HCT116 (cell line): ENCODE measurements around the gene CD96. TPM values are rescaled to one million over a fixed set of nuclear protein-coding genes. Genes with fewer than 3 reads are reported as not detected.
A peak's percentile ranks its signal among the peaks of the same experiment; 100 is the strongest.

Experiments
- ATAC-seq: fragments of 200-7000 bp; cut with Tn5 transposase; 2 replicates; pipeline ENCODE4 v1.9.1; 2020; ENCODE audit warnings: mild to moderate bottlenecking, moderate library complexity
- BruUV-seq: library from RNA; stranded (reverse); fragments of 400-500 nt; replicated peaks from 2 replicates; lab custom pipeline; 2021; lab: Mats Ljungman, UMichigan
- CTCF ChIA-PET: fragments of 300-600 bp; sonication (Branson Sonifier 250); formaldehyde crosslinking; loops from one replicate; lab custom pipeline; 2021; ENCODE audit warnings: antibody characterized with exemption; lab: Charles Lee
- POLR2A ChIA-PET: fragments of 300-600, 350-600 bp; sonication (Branson Sonifier 250); formaldehyde crosslinking; loops from one replicate; lab custom pipeline; 2021; ENCODE audit warnings: antibody characterized with exemption; lab: Charles Lee
- RAD21 ChIA-PET, 2 experiments: fragments of 300-600 bp; sonication (Branson Sonifier 250); formaldehyde crosslinking; loops; one replicate each; lab custom pipeline; 2023; ENCODE audit warnings: low total read pairs in 2 of 2; ENCODE audit not compliant: uncharacterized antibody in 2 of 2, unreplicated experiment in 2 of 2, low non-redundant PET in 1 of 2; lab: Charles Lee
- DNase-seq: peaks from one replicate; pipeline ENCODE4 v3.0.0-alpha.2; 2010; ENCODE audit warnings: low read depth, low spot score
- H2AFZ ChIP-seq: fragments of 200-600 bp; shearing (Covaris generic), sonication (generic); 2 replicates; pipeline ENCODE4 v1.6.1; 2017; ENCODE audit warnings: low read depth, mixed run types, mixed read lengths, antibody characterized with exemption, low read length; ENCODE audit not compliant: poor library complexity, severe bottlenecking
- H3K27ac ChIP-seq: 2 replicates; pipeline ENCODE4 v1.5.1; 2012; ENCODE audit warnings: low read depth, low read length
- H3K27me3 ChIP-seq: fragments of 200-600 bp; sonication (generic); 2 replicates; pipeline ENCODE4 v1.6.1; 2016; ENCODE audit warnings: mixed run types, low read length, mixed read lengths; ENCODE audit not compliant: insufficient read depth
- H3K36me3 ChIP-seq, 2 experiments: fragments of 200-500 bp in 1 of 2; fragments of 200-600 bp in 1 of 2; sonication (Bioruptor generic) in 1 of 2; sonication (generic) in 1 of 2; 2 replicates each; pipeline versions ENCODE4 v1.5.1 to v1.6.1; 2014 to 2016; ENCODE audit warnings: low read length in 2 of 2, inconsistent platforms in 1 of 2, mixed read lengths in 1 of 2, mixed run types in 1 of 2; ENCODE audit not compliant: insufficient read depth in 2 of 2, control insufficient read depth in 1 of 2
- H3K4me1 ChIP-seq, 2 experiments: fragments of 200-600 bp in 1 of 2; sonication (generic) in 1 of 2; 2 replicates each; pipeline versions ENCODE4 v1.5.1 to v1.6.1; 2012 to 2017; ENCODE audit warnings: low read length in 2 of 2, inconsistent platforms in 1 of 2, mild to moderate bottlenecking in 1 of 2, mixed read lengths in 1 of 2, mixed run types in 1 of 2, moderate library complexity in 1 of 2; ENCODE audit not compliant: insufficient read depth in 2 of 2, control insufficient read depth in 1 of 2
- H3K4me2 ChIP-seq: fragments of 200-600 bp; sonication (generic); 2 replicates; pipeline ENCODE4 v1.6.1; 2017; ENCODE audit warnings: mixed run types, low read length, mixed read lengths
- H3K4me3 ChIP-seq, 2 experiments: fragments of 200-600 bp in 1 of 2; sonication (generic) in 1 of 2; replicated peaks in 1 of 2; 2 replicates each; pipeline ENCODE4 v1.5.1; 2011 to 2016; ENCODE audit warnings: low read length in 2 of 2, control low read depth in 1 of 2, low read depth in 1 of 2, mild to moderate bottlenecking in 1 of 2, mixed read lengths in 1 of 2, mixed run types in 1 of 2
- H3K79me2 ChIP-seq: fragments of 200-600 bp; sonication (generic); 2 replicates; pipeline ENCODE4 v1.6.1; 2017; ENCODE audit warnings: mild to moderate bottlenecking, mixed run types, low read length, moderate library complexity, mixed read lengths; ENCODE audit not compliant: insufficient read depth
- H3K9ac ChIP-seq: fragments of 200-600 bp; sonication (generic); 2 replicates; pipeline ENCODE4 v1.6.1; 2016; ENCODE audit warnings: low read length, mixed read lengths
- H3K9me2 ChIP-seq: fragments of 200-600 bp; sonication (generic), shearing (Covaris generic); 2 replicates; pipeline ENCODE4 v1.6.1; 2017; ENCODE audit warnings: mixed run types, mild to moderate bottlenecking, moderate library complexity; ENCODE audit not compliant: insufficient read depth
- H3K9me3 ChIP-seq, 2 experiments: fragments of 200-500 bp in 1 of 2; fragments of 200-600 bp in 1 of 2; sonication (Bioruptor generic) in 1 of 2; sonication (generic) in 1 of 2; 2 replicates each; pipeline ENCODE4 v1.6.1; 2014 to 2017; ENCODE audit warnings: low read length in 2 of 2, mixed read lengths in 2 of 2, inconsistent platforms in 1 of 2, low read depth in 1 of 2, mild to moderate bottlenecking in 1 of 2, mixed run types in 1 of 2, moderate library complexity in 1 of 2; ENCODE audit not compliant: control insufficient read depth in 1 of 2, insufficient read depth in 1 of 2
- H4K20me1 ChIP-seq: fragments of 200-600 bp; sonication (generic), shearing (Covaris generic); 2 replicates; pipeline ENCODE4 v1.6.1; 2017; ENCODE audit warnings: mixed run types, mild to moderate bottlenecking, moderate library complexity; ENCODE audit not compliant: insufficient read depth
- ATF3 ChIP-seq: IDR thresholded peaks from 2 replicates; pipeline ENCODE4 v1.6.1; 2012
- CBX3 ChIP-seq: IDR thresholded peaks from 2 replicates; pipeline ENCODE4 v1.6.1; 2012; ENCODE audit warnings: low read depth
- CEBPB ChIP-seq: IDR thresholded peaks from 2 replicates; pipeline ENCODE4 v1.6.1; 2012; ENCODE audit warnings: low read depth
- CTCF ChIP-seq, 3 experiments: fragments of 200-600 bp in 1 of 3; sonication (generic) in 1 of 3; IDR thresholded peaks in 2 of 3; conservative IDR thresholded peaks in 1 of 3; 2 replicates each; pipeline ENCODE4 v1.5.1; 2012 to 2017; ENCODE audit warnings: low read depth in 2 of 3, low read length in 2 of 3, antibody characterized with exemption in 1 of 3, borderline replicate concordance in 1 of 3, control low read depth in 1 of 3, mild to moderate bottlenecking in 1 of 3, mixed read lengths in 1 of 3, mixed run types in 1 of 3, moderate library complexity in 1 of 3; ENCODE audit not compliant: insufficient read depth in 1 of 3
- EZH2phosphoT487 ChIP-seq: fragments of 200-600 bp; IDR thresholded peaks from 2 replicates; pipeline ENCODE4 v1.6.1; 2018; ENCODE audit warnings: antibody characterized with exemption, borderline replicate concordance
- MAX ChIP-seq: IDR thresholded peaks from 2 replicates; pipeline ENCODE4 v1.6.1; 2012
- POLR2A ChIP-seq: IDR thresholded peaks from 2 replicates; pipeline ENCODE4 v1.7.0; 2011; ENCODE audit warnings: borderline replicate concordance; ENCODE audit not compliant: insufficient read depth, insufficient read length; ENCODE audit errors: extremely low read depth
- RAD21 ChIP-seq: IDR thresholded peaks from 2 replicates; pipeline ENCODE4 v1.6.1; 2012; ENCODE audit warnings: low read depth, mild to moderate bottlenecking
- SP1 ChIP-seq: IDR thresholded peaks from 2 replicates; pipeline ENCODE4 v1.6.1; 2012; ENCODE audit warnings: low read depth
- SRF ChIP-seq: IDR thresholded peaks from 2 replicates; pipeline ENCODE4 v1.6.1; 2012; ENCODE audit warnings: low read depth
- ZNF274 ChIP-seq: fragments of 200-500 bp; sonication (Bioruptor generic); IDR thresholded peaks from 2 replicates; pipeline ENCODE4 v1.6.1; 2014; ENCODE audit warnings: mild to moderate bottlenecking, low read depth, low read length, inconsistent platforms
- intact Hi-C: fragments of 100-400 bp; cut with micrococcal nuclease; formaldehyde crosslinking; loops from 2 replicates; pipeline ENCODE4 v1.10.0; 2022
- total RNA-seq: library from RNA; stranded (reverse); gene quantifications from one replicate; pipeline ENCODE4 v1.2.1, GENCODE V29; 2021; ENCODE audit not compliant: unreplicated experiment

Gene CD96
- total RNA-seq, 1 experiment from 2014 or later: 0.42 TPM

GRCh38 chr3:111610612-111611054, 68.6 kb downstream of the CD96 start:
- ChIA-PET POLR2A (no interaction called here), RAD21 (no interaction called here), CTCF (interaction anchor here (1.4 kb wide), 1 partner anchor 11 kb away, joined by 4 read pairs; no protein-coding TSS in a partner anchor)
- Histone ChIP-seq H3K9ac (peak overlapping the region; percentile 46), H2AFZ (no peak overlapping the region), H3K4me2 (peak overlapping the region; percentile 46), H3K4me3 (peak overlapping the region; percentile 8 to 22), H3K27me3 (no peaks in the 10 kb centered on the region), H4K20me1 (no peaks in the 10 kb centered on the region), H3K27ac (peak overlapping the region; percentile 55), H3K9me3 (no peaks in the 10 kb centered on the region), H3K9me2 (no peaks in the 10 kb centered on the region), H3K4me1 (peaks cover 6 to 58% of the 10 kb centered on the region in 2 experiments), H3K79me2 (no peaks in the 10 kb centered on the region), H3K36me3 (no peaks in the 10 kb centered on the region)
- ATAC-seq (peak; percentile 79), DNase-seq (peak; percentile 62)
- TF ChIP-seq MAX: peak; percentile 31; the same call in 1 of the 2 replicates
- TF ChIP-seq RAD21: 0 out of 2 replicates have a peak, but pooled peaks have one; percentile 6
- no peak for TF ChIP-seq SRF
- TF ChIP-seq SP1: peak; percentile 27; the same call in 1 of the 2 replicates
- TF ChIP-seq CTCF (IDR thresholded peaks at IDR 0.05 in 2 of 3, conservative IDR thresholded peaks at IDR 0.05 in 1 of 3; ENCODE audit: borderline replicate concordance in 1 of 3, insufficient read depth in 1 of 3, low read depth in 2 of 3, low read length in 2 of 3): no peak
- TF ChIP-seq ATF3: no peak
- TF ChIP-seq ZNF274: no peak
- TF ChIP-seq CBX3: 0 out of 2 replicates have a peak, but pooled peaks have one; percentile 8
- TF ChIP-seq CEBPB: no peak
- TF ChIP-seq EZH2phosphoT487: no peak
- TF ChIP-seq POLR2A: peak; percentile 51
- intact Hi-C loops: no loop called here
- TSS peak; percentile 69 for BruUV-seq
